T-cell (primary cell): ENCODE data around the gene ASGR2. TPM values are rescaled to one million over a fixed set of nuclear protein-coding genes. Genes with fewer than 3 reads are reported as not detected.
"Not testable (repeated sequence)": the region's sequence is repeated elsewhere in the genome, so short reads cannot be mapped to it uniquely, and the experiment has no call there.

ENCODE experiments used
- ATAC-seq, 4 experiments: fragments of 200-7000 bp in 3 of 4; fragments of 150-1000 bp in 1 of 4; cut with Tn5 transposase; replicated peaks in 1 of 4; 1 replicate in 3 of 4; 2 replicates in 1 of 4; pipeline ENCODE4 v1.10.0; 2021; ENCODE audit warnings: moderate library complexity in 3 of 4, mild to moderate bottlenecking in 2 of 4, moderate number of reproducible peaks in 1 of 4
- CTCF ChIA-PET, 2 donors: fragments of 300-600 bp; sonication (Branson Sonifier 250); formaldehyde crosslinking; loops; one replicate each; lab custom pipeline; 2022; ENCODE audit warnings: antibody characterized with exemption in 2 of 2; lab: Charles Lee
- POLR2A ChIA-PET, 2 donors: fragments of 300-600 bp; sonication (Branson Sonifier 250); formaldehyde crosslinking; loops; one replicate each; lab custom pipeline; 2022; ENCODE audit warnings: antibody characterized with exemption in 2 of 2; lab: Charles Lee
- DNase-seq, 35 experiments: peaks; one replicate each; pipeline versions ENCODE4 v3.0.0 to v3.0.0-alpha.2; 2013 to 2023
- H3K27ac ChIP-seq: one replicate; pipeline ENCODE4 v1.5.1; 2013; ENCODE audit warnings: low read length
- H3K27me3 ChIP-seq, 2 experiments: replicated peaks in 1 of 2; 1 replicate in 1 of 2; 2 replicates in 1 of 2; pipeline versions ENCODE4 v1.6.1 to v1.7.0; 2013; ENCODE audit warnings: low read length in 1 of 2, mixed read lengths in 1 of 2; ENCODE audit not compliant: control insufficient read depth in 2 of 2, insufficient read depth in 2 of 2; ENCODE audit errors: extremely low read depth in 1 of 2
- H3K36me3 ChIP-seq, 2 donors: 1 replicate in 1 of 2; 2 replicates in 1 of 2; pipeline versions ENCODE4 v1.6.1 to v1.7.0; 2013; ENCODE audit warnings: low read length in 1 of 2; ENCODE audit not compliant: control insufficient read depth in 2 of 2, insufficient read depth in 1 of 2; ENCODE audit errors: extremely low read depth in 1 of 2
- H3K4me1 ChIP-seq, 2 experiments: 1 replicate in 1 of 2; 2 replicates in 1 of 2; pipeline versions ENCODE4 v1.6.1 to v1.7.0; 2013; ENCODE audit warnings: low read length in 2 of 2, mixed read lengths in 1 of 2; ENCODE audit not compliant: insufficient read depth in 2 of 2, control insufficient read depth in 1 of 2; ENCODE audit errors: extremely low read depth in 1 of 2
- H3K4me3 ChIP-seq, 2 donors: 1 replicate in 1 of 2; 2 replicates in 1 of 2; pipeline versions ENCODE4 v1.5.1 to v1.7.0; 2013; ENCODE audit warnings: mild to moderate bottlenecking in 2 of 2, low read length in 1 of 2, moderate library complexity in 1 of 2; ENCODE audit not compliant: control insufficient read depth in 1 of 2; ENCODE audit errors: extremely low read depth in 1 of 2
- H3K9me3 ChIP-seq: 2 replicates; pipeline ENCODE4 v1.7.0; 2013
- H3K27ac Mint-ChIP-seq, 2 donors: one replicate each; pipeline ENCODE4 v1.8.0; 2020 to 2021; ENCODE audit warnings: mild to moderate bottlenecking in 2 of 2, mixed read lengths in 2 of 2
- H3K27me3 Mint-ChIP-seq, 2 donors: one replicate each; pipeline ENCODE4 v1.8.0; 2021 to 2022; ENCODE audit warnings: mixed read lengths in 2 of 2
- H3K36me3 Mint-ChIP-seq: one replicate; pipeline ENCODE4 v1.8.0; 2021; ENCODE audit warnings: mixed read lengths
- H3K4me1 Mint-ChIP-seq, 3 donors: one replicate each; pipeline ENCODE4 v1.8.0; 2020 to 2022; ENCODE audit warnings: mixed read lengths in 3 of 3, mild to moderate bottlenecking in 1 of 3
- H3K4me3 Mint-ChIP-seq, 3 donors: one replicate each; pipeline ENCODE4 v1.8.0; 2020 to 2022; ENCODE audit warnings: mild to moderate bottlenecking in 3 of 3, mixed read lengths in 3 of 3, moderate library complexity in 3 of 3
- H3K9me3 Mint-ChIP-seq, 3 donors: one replicate each; pipeline ENCODE4 v1.8.0; 2020 to 2022; ENCODE audit warnings: mixed read lengths in 3 of 3
- WGBS: methylation state at CpG from one replicate; pipeline ENCODE4 v1.1.5; 2013; ENCODE audit warnings: missing lambda C conversion rate; ENCODE audit not compliant: insufficient coverage; 5-methylcytosine and 5-hydroxymethylcytosine counted together
- total RNA-seq, 35 experiments: library from RNA in 6 of 35; stranded (reverse) in 6 of 35; fragments of 120-200 nt in 1 of 35; gene quantifications; one replicate each; pipeline versions ENCODE4 v1.2.1 to v1.2.4 and lab custom pipeline; 2013 to 2026

ASGR2 gene
- total RNA-seq, 5 donors from 2014 or later (not counting 1 experiment from before 2014, with no cell fraction given): 0.25 to 0.55 (median 0.47) TPM; not detected in 1

- H3K36me3 Mint-ChIP-seq, H3K4me3 ChIP-seq, DNase-seq, POLR2A ChIA-PET, H3K36me3 ChIP-seq, H3K4me3 Mint-ChIP-seq, H3K4me1 ChIP-seq, H3K27ac Mint-ChIP-seq, ATAC-seq, H3K9me3 ChIP-seq, H3K27ac ChIP-seq, H3K9me3 Mint-ChIP-seq: not testable (repeated sequence)
- WGBS: 88% methylated on average over 2 of the region's 4 CpGs
- peaks cover 0 to 27% of the 10 kb centered on the region in 2 experiments for H3K27me3 ChIP-seq
- H3K27me3 Mint-ChIP-seq: peaks cover 9 to 26% of the 10 kb centered on the region in 2 donors
- CTCF ChIA-PET: interaction anchor here in 1 of 2 donors (0.5 kb wide), 1 partner anchor 176 kb away, joined by 3 read pairs; no protein-coding TSS in a partner anchor
- peaks cover 10 to 11% (median 11%) of the 10 kb centered on the region in 3 donors for H3K4me1 Mint-ChIP-seq
Observed at GRCh38 chr17:7088442-7088841, 26.2 kb downstream of the ASGR2 start.

- Mint-ChIP-seq H3K4me3 (no peak overlapping the region), H3K4me1 (peaks cover 33 to 39% (median 36%) of the 10 kb centered on the region in 3 donors), H3K27ac (no peak overlapping the region), H3K9me3 (no peaks in the 10 kb centered on the region), H3K27me3 (peaks cover 5 to 20% of the 10 kb centered on the region in 2 donors), H3K36me3 (no peaks in the 10 kb centered on the region)
- Histone ChIP-seq H3K4me3 (no peak overlapping the region), H3K36me3 (no peaks in the 10 kb centered on the region), H3K4me1 (peaks cover 0 to 23% of the 10 kb centered on the region in 2 experiments), H3K9me3 (no peaks in the 10 kb centered on the region), H3K27ac (no peak overlapping the region), H3K27me3 (peaks cover 0 to 17% of the 10 kb centered on the region in 2 experiments)
- ATAC-seq (no peak), DNase-seq (no peak)
- 20% methylated on average over 2 of the region's 7 CpGs for WGBS
- ChIA-PET POLR2A (no interaction called here), CTCF (interaction anchor here in 1 of 2 donors (0.5 to 0.7 kb wide), 3 partner anchors 14 to 1004 kb away, joined by 3 to 5 read pairs (median 3); no protein-coding TSS in a partner anchor)
Observed at GRCh38 chr17:7084088-7084487, 30.5 kb downstream of the ASGR2 start.

GRCh38 chr17:7083592-7083991, 31.0 kb downstream of the ASGR2 start:
- H3K4me3 ChIP-seq: no peak overlapping the region
- no peak for ATAC-seq
- peaks cover 5 to 17% of the 10 kb centered on the region in 2 donors for H3K27me3 Mint-ChIP-seq
- H3K36me3 ChIP-seq: no peaks in the 10 kb centered on the region
- H3K4me1 Mint-ChIP-seq: peaks cover 33 to 39% (median 39%) of the 10 kb centered on the region in 3 donors
- H3K36me3 Mint-ChIP-seq: no peaks in the 10 kb centered on the region
- no peaks in the 10 kb centered on the region for H3K9me3 Mint-ChIP-seq
- DNase-seq: no peak
- WGBS: 90% methylated on average over 4 of the region's 4 CpGs
- H3K4me3 Mint-ChIP-seq: no peak overlapping the region
- H3K27ac ChIP-seq: no peak overlapping the region
- no peaks in the 10 kb centered on the region for H3K9me3 ChIP-seq
- H3K27me3 ChIP-seq: peaks cover 0 to 17% of the 10 kb centered on the region in 2 experiments
- POLR2A ChIA-PET: no interaction called here
- H3K27ac Mint-ChIP-seq: no peak overlapping the region
- H3K4me1 ChIP-seq: peaks cover 0 to 23% of the 10 kb centered on the region in 2 experiments
- CTCF ChIA-PET: no interaction called here

GRCh38 chr17:7081341-7082062, 33.1 kb downstream of the ASGR2 start:
- Mint-ChIP-seq H3K27me3 (peaks cover 0 to 9% of the 10 kb centered on the region in 2 donors), H3K27ac (no peak overlapping the region), H3K36me3 (no peaks in the 10 kb centered on the region), H3K4me3 (no peak overlapping the region), H3K4me1 (peaks cover 33 to 46% (median 39%) of the 10 kb centered on the region in 3 donors), H3K9me3 (no peaks in the 10 kb centered on the region)
- ChIA-PET CTCF (interaction anchor here in 1 of 2 donors (0.6 to 0.8 kb wide), 3 partner anchors 21 to 35 kb away, joined by 3 to 5 read pairs (median 3); no protein-coding TSS in a partner anchor), POLR2A (interaction anchor here in 1 of 2 donors (0.7 kb wide), 1 partner anchor 694 kb away, joined by 5 read pairs; no protein-coding TSS in a partner anchor)
- H3K27ac ChIP-seq: no peak overlapping the region
- no peak overlapping the region for H3K4me3 ChIP-seq
- peak; percentile 54 to 82 (median 69) for ATAC-seq
- H3K36me3 ChIP-seq: no peaks in the 10 kb centered on the region
- no peaks in the 10 kb centered on the region for H3K9me3 ChIP-seq
- peaks cover 0 to 23% of the 10 kb centered on the region in 2 experiments for H3K4me1 ChIP-seq
- H3K27me3 ChIP-seq: peaks cover 0 to 10% of the 10 kb centered on the region in 2 experiments
- 85% methylated on average over 11 of the region's 16 CpGs for WGBS
- peak in 29 of 35 experiments; percentile 5 to 46 (median 22) for DNase-seq

- WGBS: 83% methylated on average over 1 of the region's 10 CpGs
- Histone ChIP-seq H3K9me3 (no peaks in the 10 kb centered on the region), H3K36me3 (no peaks in the 10 kb centered on the region), H3K4me1 (peaks cover 0 to 23% of the 10 kb centered on the region in 2 experiments), H3K4me3 (no peak overlapping the region), H3K27me3 (peaks cover 0 to 5% of the 10 kb centered on the region in 2 experiments), H3K27ac (no peak overlapping the region)
- peaks cover 0 to 5% of the 10 kb centered on the region in 2 donors for H3K27me3 Mint-ChIP-seq
- CTCF ChIA-PET: interaction anchor here in 1 of 2 donors (0.6 kb wide), 1 partner anchor 22 kb away, joined by 3 read pairs; no protein-coding TSS in a partner anchor
- H3K4me3 Mint-ChIP-seq: no peak overlapping the region
- H3K36me3 Mint-ChIP-seq: no peaks in the 10 kb centered on the region
- peaks cover 33 to 46% (median 39%) of the 10 kb centered on the region in 3 donors for H3K4me1 Mint-ChIP-seq
- no peaks in the 10 kb centered on the region for H3K9me3 Mint-ChIP-seq
- no peak overlapping the region for H3K27ac Mint-ChIP-seq
- no peak for ATAC-seq
- POLR2A ChIA-PET: no interaction called here
- no peak for DNase-seq
Observed at GRCh38 chr17:7080456-7081041, 34.1 kb downstream of the ASGR2 start.
